Measurements from ENCODE around the gene CLIC5. TPM values are rescaled to one million over a fixed set of nuclear protein-coding genes. Genes with fewer than 3 reads are reported as not detected.

CLIC5 gene
- polyA plus RNA-seq, 2 donors: 0.25 to 0.37 TPM

DNA sequence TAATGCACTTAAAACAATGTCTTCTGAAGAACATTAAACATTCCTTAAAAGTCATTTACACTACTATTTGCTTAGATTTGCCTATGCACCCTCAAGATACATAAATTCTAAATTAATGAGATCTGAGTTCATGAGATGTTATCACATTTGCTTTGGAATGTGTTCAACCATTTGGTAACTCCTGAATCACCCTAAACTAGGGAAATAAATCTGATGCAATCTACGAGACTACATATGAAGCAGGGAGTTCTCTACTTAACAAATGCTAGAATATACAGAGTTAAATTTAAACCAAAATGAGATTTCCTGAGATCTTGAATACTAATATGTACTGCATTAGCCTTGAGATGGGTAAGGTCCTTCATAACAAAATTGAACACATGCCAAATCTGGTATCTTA, 170.1 kb downstream of the CLIC5 start:
- no peaks in the 10 kb centered on the region for H3K36me3 ChIP-seq (ENCODE audit: control insufficient read depth in 2 of 2, insufficient read depth in 2 of 2, low read length in 1 of 2)
- H3K27me3 ChIP-seq (ENCODE audit: control insufficient read depth in 1 of 2, insufficient read depth in 2 of 2, low read length in 2 of 2): no peaks in the 10 kb centered on the region
- no peaks in the 10 kb centered on the region for H3K9me3 ChIP-seq (ENCODE audit: control insufficient read depth in 2 of 2, insufficient read depth in 1 of 2, low read depth in 1 of 2, low read length in 1 of 2)
- 81 to 87% methylated on average over 1 of the region's 1 CpG for WGBS, 2 donors
- no peaks in the 10 kb centered on the region for H3K4me1 ChIP-seq (ENCODE audit: control insufficient read depth in 2 of 2, insufficient read depth in 2 of 2, low read length in 1 of 2)
- H3K27ac ChIP-seq (ENCODE audit: low read depth in 2 of 2, low read length in 1 of 2): no peak overlapping the region
- no peak overlapping the region for H3K4me3 ChIP-seq (ENCODE audit: low read depth in 1 of 2, low read length in 2 of 2)

DNA sequence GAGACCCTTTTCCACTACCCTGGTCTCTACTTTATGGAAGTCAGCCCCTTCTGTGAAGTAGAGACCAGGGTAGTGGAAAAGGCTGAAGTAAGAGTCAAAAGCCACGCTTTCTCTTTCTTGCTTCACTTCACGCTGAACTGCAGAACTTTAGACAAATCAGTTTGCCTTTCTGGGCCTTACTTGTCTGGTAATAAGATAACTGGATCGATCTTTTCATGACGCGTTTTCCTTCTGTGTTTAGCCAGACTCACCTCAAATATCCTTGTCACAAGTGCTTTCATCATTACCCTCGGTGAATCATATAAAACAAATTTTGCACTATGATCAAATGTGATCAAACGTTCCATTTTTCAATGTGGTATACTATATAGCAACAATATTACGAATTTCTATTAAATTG, 170.7 kb downstream of the CLIC5 start:
- H3K4me1 ChIP-seq (ENCODE audit: control insufficient read depth in 2 of 2, insufficient read depth in 2 of 2, low read length in 1 of 2): no peaks in the 10 kb centered on the region
- no peaks in the 10 kb centered on the region for H3K36me3 ChIP-seq (ENCODE audit: control insufficient read depth in 2 of 2, insufficient read depth in 2 of 2, low read length in 1 of 2)
- no peak overlapping the region for H3K4me3 ChIP-seq (ENCODE audit: low read depth in 1 of 2, low read length in 2 of 2)
- WGBS, 2 donors: 87 to 90% methylated on average over 8 of the region's 8 CpGs
- H3K27ac ChIP-seq (ENCODE audit: low read depth in 2 of 2, low read length in 1 of 2): no peak overlapping the region
- no peaks in the 10 kb centered on the region for H3K27me3 ChIP-seq (ENCODE audit: control insufficient read depth in 1 of 2, insufficient read depth in 2 of 2, low read length in 2 of 2)
- H3K9me3 ChIP-seq (ENCODE audit: control insufficient read depth in 2 of 2, insufficient read depth in 1 of 2, low read depth in 1 of 2, low read length in 1 of 2): no peaks in the 10 kb centered on the region

DNA sequence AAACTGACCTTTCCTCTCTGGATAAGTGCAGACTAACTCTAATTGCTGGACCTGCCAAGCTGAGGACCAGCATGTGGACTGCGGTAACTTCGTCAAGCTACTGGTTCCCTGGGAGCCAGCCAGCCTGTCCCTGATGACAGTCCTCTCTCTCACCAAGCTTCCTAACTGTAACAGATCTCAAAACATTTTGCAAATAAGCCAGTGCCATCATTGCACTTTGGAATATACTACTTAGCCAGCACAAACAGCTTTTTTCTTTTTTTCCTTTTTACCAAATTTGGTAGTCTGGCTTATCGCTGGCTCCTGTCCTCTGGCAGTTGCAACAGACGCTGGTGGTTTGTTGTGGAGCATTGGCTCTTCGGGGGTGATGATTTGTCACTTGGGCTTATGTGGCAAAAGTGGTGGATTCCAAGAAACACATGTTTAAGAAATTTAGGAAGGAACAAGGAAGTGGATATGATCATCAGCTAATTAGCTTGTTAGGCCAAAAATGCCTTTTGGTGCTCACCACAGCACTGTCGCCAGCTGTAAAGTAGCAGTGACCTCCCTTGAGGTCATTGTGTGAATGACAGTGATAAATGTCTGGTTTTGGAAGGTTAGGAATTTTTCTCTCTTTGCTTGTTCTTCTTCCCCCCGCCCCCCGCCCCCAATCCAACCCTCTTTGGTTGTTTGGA, 171.7 kb downstream of the CLIC5 start:
- WGBS, 2 donors: 65 to 71% methylated on average over 8 of the region's 8 CpGs
- H3K4me3 ChIP-seq (ENCODE audit: low read depth in 1 of 2, low read length in 2 of 2): no peak overlapping the region

DNA sequence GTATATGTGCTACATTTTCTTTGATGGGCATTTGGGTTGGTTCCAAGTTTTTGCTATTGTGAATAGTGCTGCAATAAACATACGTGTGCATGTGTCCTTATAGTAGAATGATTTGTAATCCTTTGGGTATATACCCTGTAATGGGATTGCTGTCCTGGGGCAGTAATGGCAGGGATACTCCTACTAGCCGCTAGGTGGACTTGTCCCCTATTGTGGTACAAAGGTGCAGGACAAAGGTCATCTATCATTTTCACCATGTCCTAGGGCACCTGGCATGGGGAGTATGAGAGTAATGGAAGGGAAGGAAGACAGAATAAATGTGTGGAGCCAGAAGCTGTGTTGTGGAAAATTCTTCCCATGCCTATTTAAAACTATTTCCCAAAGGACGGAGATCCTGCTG, 174.6 kb downstream of the CLIC5 start:
- peaks cover 0 to 4% of the 10 kb centered on the region in 2 donors for H3K4me1 ChIP-seq (ENCODE audit: control insufficient read depth in 2 of 2, insufficient read depth in 2 of 2, low read length in 1 of 2)
- no peaks in the 10 kb centered on the region for H3K36me3 ChIP-seq (ENCODE audit: control insufficient read depth in 2 of 2, insufficient read depth in 2 of 2, low read length in 1 of 2)
- no peaks in the 10 kb centered on the region for H3K27me3 ChIP-seq (ENCODE audit: control insufficient read depth in 1 of 2, insufficient read depth in 2 of 2, low read length in 2 of 2)
- H3K4me3 ChIP-seq (ENCODE audit: low read depth in 1 of 2, low read length in 2 of 2): no peak overlapping the region
- H3K27ac ChIP-seq (ENCODE audit: low read depth in 2 of 2, low read length in 1 of 2): no peak overlapping the region
- H3K9me3 ChIP-seq (ENCODE audit: control insufficient read depth in 2 of 2, insufficient read depth in 1 of 2, low read depth in 1 of 2, low read length in 1 of 2): no peaks in the 10 kb centered on the region
- 85 to 89% methylated on average over 3 of the region's 3 CpGs for WGBS, 2 donors

More for the DNA sequence above, 171.7 kb downstream of the CLIC5 start:
- no peaks in the 10 kb centered on the region for H3K27me3 ChIP-seq (ENCODE audit: control insufficient read depth in 1 of 2, insufficient read depth in 2 of 2, low read length in 2 of 2)
- no peaks in the 10 kb centered on the region for H3K9me3 ChIP-seq (ENCODE audit: control insufficient read depth in 2 of 2, insufficient read depth in 1 of 2, low read depth in 1 of 2, low read length in 1 of 2)
- H3K4me1 ChIP-seq (ENCODE audit: control insufficient read depth in 2 of 2, insufficient read depth in 2 of 2, low read length in 1 of 2): no peaks in the 10 kb centered on the region
- H3K27ac ChIP-seq (ENCODE audit: low read depth in 2 of 2, low read length in 1 of 2): no peak overlapping the region
- no peaks in the 10 kb centered on the region for H3K36me3 ChIP-seq (ENCODE audit: control insufficient read depth in 2 of 2, insufficient read depth in 2 of 2, low read length in 1 of 2)

DNA sequence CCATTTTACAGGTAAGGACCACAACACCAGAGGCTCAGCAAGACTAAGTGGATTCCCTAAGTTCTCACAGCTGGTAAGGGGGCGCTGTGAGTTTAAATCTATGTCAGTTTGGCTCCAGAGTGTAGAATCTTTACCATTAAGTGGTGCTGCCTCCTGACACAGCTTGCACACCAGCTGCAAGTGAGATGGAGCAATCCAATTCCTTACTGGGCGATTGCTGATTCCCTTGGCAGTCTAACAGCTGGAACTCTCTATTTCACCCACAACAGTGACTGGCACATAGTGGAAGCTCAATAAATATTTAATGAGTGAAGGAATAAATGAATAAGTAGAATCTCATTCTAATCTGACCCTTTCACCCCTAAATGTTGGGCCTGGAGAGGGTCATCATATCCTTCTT, 176.7 kb downstream of the CLIC5 start:
- no peaks in the 10 kb centered on the region for H3K9me3 ChIP-seq (ENCODE audit: control insufficient read depth in 2 of 2, insufficient read depth in 1 of 2, low read depth in 1 of 2, low read length in 1 of 2)
- peaks cover 0 to 4% of the 10 kb centered on the region in 2 donors for H3K4me1 ChIP-seq (ENCODE audit: control insufficient read depth in 2 of 2, insufficient read depth in 2 of 2, low read length in 1 of 2)
- no peak overlapping the region for H3K27ac ChIP-seq (ENCODE audit: low read depth in 2 of 2, low read length in 1 of 2)
- H3K36me3 ChIP-seq (ENCODE audit: control insufficient read depth in 2 of 2, insufficient read depth in 2 of 2, low read length in 1 of 2): no peaks in the 10 kb centered on the region
- 74 to 86% methylated on average over 2 of the region's 2 CpGs for WGBS, 2 donors
- no peaks in the 10 kb centered on the region for H3K27me3 ChIP-seq (ENCODE audit: control insufficient read depth in 1 of 2, insufficient read depth in 2 of 2, low read length in 2 of 2)
- no peak overlapping the region for H3K4me3 ChIP-seq (ENCODE audit: low read depth in 1 of 2, low read length in 2 of 2)

DNA sequence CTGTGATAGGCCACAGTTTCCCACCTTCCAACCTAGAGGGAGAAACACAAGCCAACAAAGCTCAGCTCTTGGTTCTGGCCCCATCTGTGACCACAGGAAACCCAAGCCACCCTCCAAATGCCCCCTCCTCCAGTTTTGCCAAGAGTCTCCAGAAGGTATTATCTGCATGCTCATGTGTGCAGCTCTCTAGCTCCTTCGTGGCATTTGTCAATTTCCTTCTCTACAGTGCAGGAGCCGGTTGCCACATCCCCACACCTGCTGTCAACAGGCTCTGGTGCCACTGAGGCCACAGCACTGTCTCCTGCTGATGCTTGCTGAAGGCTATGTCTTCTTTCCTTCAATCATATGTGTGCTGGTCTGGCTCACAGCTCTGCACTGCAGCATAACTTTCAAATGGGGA, 177.2 kb downstream of the CLIC5 start:
- Histone ChIP-seq H3K9me3 (ENCODE audit: control insufficient read depth in 2 of 2, insufficient read depth in 1 of 2, low read depth in 1 of 2, low read length in 1 of 2) (no peaks in the 10 kb centered on the region), H3K27ac (ENCODE audit: low read depth in 2 of 2, low read length in 1 of 2) (no peak overlapping the region), H3K4me3 (ENCODE audit: low read depth in 1 of 2, low read length in 2 of 2) (no peak overlapping the region), H3K36me3 (ENCODE audit: control insufficient read depth in 2 of 2, insufficient read depth in 2 of 2, low read length in 1 of 2) (no peaks in the 10 kb centered on the region), H3K4me1 (ENCODE audit: control insufficient read depth in 2 of 2, insufficient read depth in 2 of 2, low read length in 1 of 2) (peaks cover 0 to 4% of the 10 kb centered on the region in 2 donors), H3K27me3 (ENCODE audit: control insufficient read depth in 1 of 2, insufficient read depth in 2 of 2, low read length in 2 of 2) (no peaks in the 10 kb centered on the region)
- WGBS, 2 donors: 65 to 75% methylated on average over 2 of the region's 2 CpGs

DNA sequence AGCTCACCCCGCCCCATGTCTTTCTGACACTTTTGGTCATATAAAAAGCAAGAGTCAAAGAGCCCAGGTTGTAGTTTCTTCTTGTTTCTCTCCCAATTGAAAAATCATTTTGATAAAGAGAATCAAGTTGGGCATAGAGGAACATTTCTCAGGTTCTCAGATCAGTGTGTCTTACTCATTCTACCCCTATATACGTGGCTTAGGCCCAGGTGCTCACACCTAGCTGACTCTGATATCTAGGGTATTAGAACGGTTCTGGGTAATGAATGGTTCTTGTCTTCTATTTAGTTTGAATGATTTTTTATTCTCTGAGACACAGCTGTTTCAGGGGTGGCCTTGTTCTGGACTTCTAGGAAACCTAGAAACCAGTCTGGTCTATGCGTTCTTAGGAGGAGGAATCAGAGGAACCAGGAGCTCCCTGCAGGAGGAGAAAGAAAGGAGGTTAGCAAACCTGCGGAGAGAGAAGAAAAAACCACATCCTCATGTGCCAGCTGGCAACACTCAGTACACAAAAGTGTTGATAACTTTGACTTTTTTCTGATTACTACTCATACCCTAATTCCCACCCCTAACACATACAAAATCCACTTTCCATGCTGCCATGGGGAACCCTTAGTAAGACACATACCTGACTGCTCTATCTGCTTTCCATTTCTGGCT, 178.0 kb downstream of the CLIC5 start:
- Histone ChIP-seq H3K9me3 (ENCODE audit: control insufficient read depth in 2 of 2, insufficient read depth in 1 of 2, low read depth in 1 of 2, low read length in 1 of 2) (no peaks in the 10 kb centered on the region), H3K27me3 (ENCODE audit: control insufficient read depth in 1 of 2, insufficient read depth in 2 of 2, low read length in 2 of 2) (no peaks in the 10 kb centered on the region), H3K4me1 (ENCODE audit: control insufficient read depth in 2 of 2, insufficient read depth in 2 of 2, low read length in 1 of 2) (peaks cover 0 to 4% of the 10 kb centered on the region in 2 donors), H3K4me3 (ENCODE audit: low read depth in 1 of 2, low read length in 2 of 2) (no peak overlapping the region), H3K27ac (ENCODE audit: low read depth in 2 of 2, low read length in 1 of 2) (no peak overlapping the region), H3K36me3 (ENCODE audit: control insufficient read depth in 2 of 2, insufficient read depth in 2 of 2, low read length in 1 of 2) (no peaks in the 10 kb centered on the region)
- WGBS, 2 donors: 73 to 83% methylated on average over 5 of the region's 5 CpGs

DNA sequence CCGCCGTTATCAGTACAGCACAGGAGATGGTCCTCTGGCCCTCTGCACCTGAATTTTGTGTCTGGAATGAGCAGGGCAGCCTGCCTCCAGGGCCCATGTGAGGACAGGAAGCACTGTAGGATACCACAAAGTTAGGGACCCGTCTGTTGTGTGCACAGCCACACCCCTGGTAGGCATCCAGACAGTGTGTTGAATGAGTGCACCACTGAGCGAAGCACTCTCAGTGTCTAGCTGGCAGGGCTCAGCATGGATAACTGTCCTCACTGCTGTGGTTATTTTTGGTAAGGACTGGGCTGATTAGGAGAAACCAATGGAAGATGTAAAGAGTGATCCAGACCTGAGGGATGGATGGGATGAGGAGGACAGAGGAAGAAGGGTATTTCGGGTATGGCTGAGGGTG, 178.7 kb downstream of the CLIC5 start:
- 82 to 86% methylated on average over 5 of the region's 5 CpGs for WGBS, 2 donors
- no peak overlapping the region for H3K27ac ChIP-seq (ENCODE audit: low read depth in 2 of 2, low read length in 1 of 2)
- H3K27me3 ChIP-seq (ENCODE audit: control insufficient read depth in 1 of 2, insufficient read depth in 2 of 2, low read length in 2 of 2): no peaks in the 10 kb centered on the region
- no peaks in the 10 kb centered on the region for H3K36me3 ChIP-seq (ENCODE audit: control insufficient read depth in 2 of 2, insufficient read depth in 2 of 2, low read length in 1 of 2)
- H3K4me3 ChIP-seq (ENCODE audit: low read depth in 1 of 2, low read length in 2 of 2): no peak overlapping the region
- no peaks in the 10 kb centered on the region for H3K9me3 ChIP-seq (ENCODE audit: control insufficient read depth in 2 of 2, insufficient read depth in 1 of 2, low read depth in 1 of 2, low read length in 1 of 2)
- H3K4me1 ChIP-seq (ENCODE audit: control insufficient read depth in 2 of 2, insufficient read depth in 2 of 2, low read length in 1 of 2): peaks cover 0 to 4% of the 10 kb centered on the region in 2 donors

DNA sequence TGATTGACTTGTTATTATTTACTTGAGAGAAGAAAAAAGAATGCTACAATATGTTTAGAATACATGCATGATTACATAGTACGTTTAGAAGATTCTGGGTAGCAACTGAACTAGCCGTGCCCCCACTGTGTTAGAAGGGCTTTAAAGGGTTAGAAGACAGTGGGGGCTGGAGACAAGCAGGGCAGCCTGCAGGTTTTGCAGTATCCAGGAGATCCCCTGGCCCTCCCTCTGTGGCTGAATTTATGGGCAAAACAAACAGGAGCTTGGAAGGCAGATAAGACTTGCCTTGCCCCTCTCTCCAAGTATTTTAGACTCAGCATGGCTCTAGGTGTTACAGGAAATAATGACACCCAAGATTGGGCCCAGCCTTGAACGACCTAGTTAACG, 179.2 kb downstream of the CLIC5 start:
- Histone ChIP-seq H3K27ac (ENCODE audit: low read depth in 2 of 2, low read length in 1 of 2) (no peak overlapping the region), H3K36me3 (ENCODE audit: control insufficient read depth in 2 of 2, insufficient read depth in 2 of 2, low read length in 1 of 2) (no peaks in the 10 kb centered on the region), H3K4me3 (ENCODE audit: low read depth in 1 of 2, low read length in 2 of 2) (no peak overlapping the region), H3K27me3 (ENCODE audit: control insufficient read depth in 1 of 2, insufficient read depth in 2 of 2, low read length in 2 of 2) (no peaks in the 10 kb centered on the region), H3K4me1 (ENCODE audit: control insufficient read depth in 2 of 2, insufficient read depth in 2 of 2, low read length in 1 of 2) (peaks cover 0 to 4% of the 10 kb centered on the region in 2 donors), H3K9me3 (ENCODE audit: control insufficient read depth in 2 of 2, insufficient read depth in 1 of 2, low read depth in 1 of 2, low read length in 1 of 2) (no peaks in the 10 kb centered on the region)
- 68 to 82% methylated on average over 4 of the region's 4 CpGs for WGBS, 2 donors
